ENCODE results near the gene JPT1.

Gene JPT1

DNA sequence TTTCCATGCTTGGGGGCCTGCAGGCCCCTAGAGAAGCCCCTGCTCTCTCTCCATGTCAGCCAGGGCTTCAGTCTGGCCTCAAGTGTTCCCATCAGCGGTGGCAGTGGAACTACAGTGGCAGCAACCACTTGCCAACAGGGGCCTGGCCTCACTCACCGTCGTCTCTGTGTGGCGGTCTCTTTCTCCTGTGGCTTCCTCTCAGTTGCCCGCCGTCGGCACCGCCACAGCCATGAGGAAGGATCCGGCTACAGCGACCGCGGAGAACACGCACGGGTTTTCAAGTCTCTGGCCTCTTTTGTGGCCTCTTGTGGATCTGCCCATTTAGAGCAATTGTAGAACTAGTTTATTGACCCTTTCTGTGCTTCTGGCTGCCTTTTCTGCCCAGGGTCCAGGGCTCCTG, 36.0 kb downstream of the JPT1 start:
- peaks cover 22% of the 10 kb centered on the region for H3K4me1 Mint-ChIP-seq
- ATAC-seq (replicated peaks; ENCODE audit: extremely low read depth, poor library complexity, severe bottlenecking): no peak
- no peaks in the 10 kb centered on the region for H3K9me3 Mint-ChIP-seq
- DNase-seq (ENCODE audit: low spot score in 2 of 2): no peak
- no peak overlapping the region for H3K27ac Mint-ChIP-seq (ENCODE audit: low read depth)
- no peak overlapping the region for H3K4me3 Mint-ChIP-seq
- peaks cover 9% of the 10 kb centered on the region for H3K36me3 Mint-ChIP-seq (ENCODE audit: insufficient read depth)
- no peaks in the 10 kb centered on the region for H3K27me3 Mint-ChIP-seq

- DNase-seq (ENCODE audit: low spot score in 2 of 2) (no peak), ATAC-seq (replicated peaks; ENCODE audit: extremely low read depth, poor library complexity, severe bottlenecking) (no peak)
- no peak overlapping the region for H3K4me3 Mint-ChIP-seq
- H3K9me3 Mint-ChIP-seq: no peaks in the 10 kb centered on the region
- no peaks in the 10 kb centered on the region for H3K27me3 Mint-ChIP-seq
- H3K27ac Mint-ChIP-seq (ENCODE audit: low read depth): no peak overlapping the region
- peaks cover 28% of the 10 kb centered on the region for H3K4me1 Mint-ChIP-seq
- H3K36me3 Mint-ChIP-seq (ENCODE audit: insufficient read depth): peaks cover 6% of the 10 kb centered on the region
Observed at GRCh38 chr17:75116737-75117136, 37.6 kb downstream of the JPT1 start.

DNA sequence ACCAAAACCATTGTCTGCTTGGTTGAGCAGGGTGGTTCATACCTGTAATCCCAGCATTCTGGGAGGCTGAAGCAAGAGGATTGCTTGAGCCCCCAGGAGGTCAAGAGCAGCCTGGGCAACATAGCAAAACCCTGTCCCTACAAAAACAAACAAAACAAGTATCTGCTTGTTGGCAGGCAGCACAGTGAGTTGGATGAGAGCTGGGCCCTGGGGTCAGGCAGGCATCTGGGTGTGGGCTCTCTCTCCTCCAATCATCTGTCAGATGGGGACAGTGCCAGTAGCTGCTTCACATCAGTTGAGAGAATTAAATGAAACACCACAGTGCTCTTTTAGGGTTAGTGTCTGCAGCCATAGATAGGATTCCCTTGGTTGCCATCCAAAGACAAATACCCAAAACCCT, 38.8 kb downstream of the JPT1 start:
- Mint-ChIP-seq H3K9me3 (no peaks in the 10 kb centered on the region), H3K4me1 (peaks cover 33% of the 10 kb centered on the region), H3K27ac (ENCODE audit: low read depth) (no peak overlapping the region), H3K4me3 (no peak overlapping the region), H3K36me3 (ENCODE audit: insufficient read depth) (peaks cover 8% of the 10 kb centered on the region), H3K27me3 (no peaks in the 10 kb centered on the region)
- ATAC-seq (replicated peaks; ENCODE audit: extremely low read depth, poor library complexity, severe bottlenecking) (no peak), DNase-seq (ENCODE audit: low spot score in 2 of 2) (no peak)

DNA sequence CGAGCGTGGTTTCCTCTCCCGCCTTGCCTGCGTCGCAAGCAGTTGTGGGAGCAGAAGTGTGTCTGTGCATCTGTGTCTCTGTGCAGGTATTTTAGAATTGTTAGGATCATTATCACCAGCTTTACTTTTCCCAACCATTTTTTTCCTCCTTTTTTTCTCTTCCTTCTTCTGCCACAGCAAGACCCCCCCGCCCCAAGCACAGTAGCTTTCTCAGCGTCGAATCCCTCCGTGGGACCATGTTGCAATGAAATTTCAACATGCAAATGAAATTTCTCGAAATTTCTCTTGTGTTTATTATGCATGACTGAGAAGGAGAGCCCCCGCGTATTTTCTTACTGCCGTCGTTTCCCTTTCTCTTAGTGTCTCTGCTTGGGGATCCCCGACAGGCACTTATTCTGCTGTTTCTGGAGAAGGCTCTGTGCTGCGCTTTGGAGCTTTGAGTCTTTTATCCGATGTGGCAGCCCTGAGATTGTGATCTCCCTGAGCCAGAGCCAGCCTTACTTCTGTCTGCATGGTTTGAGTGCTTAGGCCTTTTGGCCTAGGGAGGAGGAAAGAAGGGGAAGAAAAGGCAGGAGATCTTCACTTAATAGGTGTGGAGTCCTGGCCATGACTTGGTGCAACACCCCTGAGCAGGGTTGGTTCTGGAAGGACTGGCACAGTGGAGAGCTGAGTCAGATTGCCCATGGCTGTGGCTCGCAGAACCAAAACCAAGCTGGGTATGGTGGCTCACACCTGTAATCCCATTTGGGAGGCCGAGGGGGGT, 39.6 kb downstream of the JPT1 start:
- DNase-seq (ENCODE audit: low spot score in 2 of 2) (no peak), ATAC-seq (replicated peaks; ENCODE audit: extremely low read depth, poor library complexity, severe bottlenecking) (no peak)
- Mint-ChIP-seq H3K9me3 (no peaks in the 10 kb centered on the region), H3K4me1 (peaks cover 32% of the 10 kb centered on the region), H3K27me3 (no peaks in the 10 kb centered on the region), H3K4me3 (peak overlapping the region; percentile 84), H3K36me3 (ENCODE audit: insufficient read depth) (peaks cover 8% of the 10 kb centered on the region), H3K27ac (ENCODE audit: low read depth) (peak overlapping the region; percentile 84)

GRCh38 chr17:75113798-75114551, 40.3 kb downstream of the JPT1 start:
- peak; percentile 86 to 87 for DNase-seq (ENCODE audit: low spot score in 2 of 2)
- Mint-ChIP-seq H3K27ac (ENCODE audit: low read depth) (peak overlapping the region; percentile 84), H3K27me3 (no peaks in the 10 kb centered on the region), H3K4me1 (peaks cover 35% of the 10 kb centered on the region), H3K9me3 (no peaks in the 10 kb centered on the region), H3K36me3 (ENCODE audit: insufficient read depth) (peaks cover 8% of the 10 kb centered on the region), H3K4me3 (peak overlapping the region; percentile 84)
- peak; percentile 72 for ATAC-seq (replicated peaks; ENCODE audit: extremely low read depth, poor library complexity, severe bottlenecking)

DNA sequence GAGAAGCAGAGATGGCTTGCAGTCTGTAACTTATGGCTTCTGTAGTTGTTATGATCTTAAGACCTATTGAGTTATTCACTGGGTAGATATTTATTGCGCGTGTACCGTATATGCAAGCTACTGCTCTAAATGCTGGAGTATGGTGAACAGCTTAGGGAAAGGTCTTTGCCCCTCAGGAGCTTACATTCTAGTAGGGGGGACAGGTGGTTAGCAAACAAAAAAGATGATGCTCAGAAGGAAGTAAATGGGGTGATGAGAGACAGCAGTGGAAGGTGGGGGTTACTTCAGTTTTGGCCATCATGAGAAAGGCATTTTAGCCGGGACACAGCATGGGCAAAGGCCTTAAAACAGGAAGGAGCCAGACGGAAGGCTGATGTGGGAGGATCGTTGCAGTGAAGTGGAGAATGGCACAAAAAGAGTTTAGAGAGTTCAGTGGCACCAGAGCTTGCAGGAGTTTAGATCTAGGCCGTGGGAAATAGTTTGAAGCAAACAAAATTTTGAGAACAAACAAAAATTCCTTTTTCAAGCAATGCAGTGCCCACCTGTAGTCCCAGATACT, 42.5 kb downstream of the JPT1 start:
- ATAC-seq (replicated peaks; ENCODE audit: extremely low read depth, poor library complexity, severe bottlenecking): no peak
- peak overlapping the region; percentile 22 for H3K4me3 Mint-ChIP-seq
- no peak overlapping the region for H3K27ac Mint-ChIP-seq (ENCODE audit: low read depth)
- no peaks in the 10 kb centered on the region for H3K27me3 Mint-ChIP-seq
- H3K9me3 Mint-ChIP-seq: no peaks in the 10 kb centered on the region
- H3K36me3 Mint-ChIP-seq (ENCODE audit: insufficient read depth): peaks cover 8% of the 10 kb centered on the region
- DNase-seq (ENCODE audit: low spot score in 2 of 2): no peak
- peaks cover 37% of the 10 kb centered on the region for H3K4me1 Mint-ChIP-seq

DNA sequence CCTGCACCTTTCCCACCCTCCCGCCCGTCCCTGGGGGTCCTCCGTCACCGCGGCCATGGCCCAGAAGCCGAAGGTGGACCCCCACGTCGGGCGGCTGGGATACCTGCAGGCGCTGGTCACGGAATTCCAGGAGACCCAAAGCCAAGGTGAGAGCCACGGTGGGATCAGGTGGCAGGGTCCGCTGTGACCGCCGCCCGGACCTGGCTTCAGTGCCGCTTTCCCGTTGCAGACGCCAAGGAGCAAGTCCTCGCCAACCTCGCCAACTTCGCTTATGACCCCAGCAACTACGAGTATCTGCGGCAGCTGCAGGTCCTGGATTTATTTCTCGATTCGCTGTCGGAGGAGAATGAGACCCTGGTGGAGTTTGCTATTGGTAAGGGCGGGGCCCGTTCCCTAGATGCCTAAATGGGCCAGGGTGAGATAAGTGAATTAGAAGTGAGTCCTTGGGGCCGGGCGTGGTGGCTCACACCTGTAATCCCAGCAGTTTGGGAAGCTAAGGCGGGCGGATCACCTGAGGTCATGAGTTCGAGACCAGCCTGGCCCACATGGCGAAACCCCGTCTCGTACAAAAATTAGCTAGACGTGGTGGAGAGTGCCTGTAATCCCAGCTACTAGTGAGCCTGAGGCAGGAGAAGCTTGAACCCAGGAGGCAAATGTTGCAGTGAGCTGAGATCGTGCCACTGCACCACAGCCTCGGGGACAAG, 43.9 kb downstream of the JPT1 start:
- H3K36me3 Mint-ChIP-seq (ENCODE audit: insufficient read depth): peaks cover 8% of the 10 kb centered on the region
- H3K27me3 Mint-ChIP-seq: no peaks in the 10 kb centered on the region
- ATAC-seq (replicated peaks; ENCODE audit: extremely low read depth, poor library complexity, severe bottlenecking) (peak; percentile 13), DNase-seq (ENCODE audit: low spot score in 2 of 2) (no peak)
- peaks cover 37% of the 10 kb centered on the region for H3K4me1 Mint-ChIP-seq
- H3K9me3 Mint-ChIP-seq: no peaks in the 10 kb centered on the region
- peak overlapping the region; percentile 77 for H3K4me3 Mint-ChIP-seq
- peak overlapping the region; percentile 32 for H3K27ac Mint-ChIP-seq (ENCODE audit: low read depth)

DNA sequence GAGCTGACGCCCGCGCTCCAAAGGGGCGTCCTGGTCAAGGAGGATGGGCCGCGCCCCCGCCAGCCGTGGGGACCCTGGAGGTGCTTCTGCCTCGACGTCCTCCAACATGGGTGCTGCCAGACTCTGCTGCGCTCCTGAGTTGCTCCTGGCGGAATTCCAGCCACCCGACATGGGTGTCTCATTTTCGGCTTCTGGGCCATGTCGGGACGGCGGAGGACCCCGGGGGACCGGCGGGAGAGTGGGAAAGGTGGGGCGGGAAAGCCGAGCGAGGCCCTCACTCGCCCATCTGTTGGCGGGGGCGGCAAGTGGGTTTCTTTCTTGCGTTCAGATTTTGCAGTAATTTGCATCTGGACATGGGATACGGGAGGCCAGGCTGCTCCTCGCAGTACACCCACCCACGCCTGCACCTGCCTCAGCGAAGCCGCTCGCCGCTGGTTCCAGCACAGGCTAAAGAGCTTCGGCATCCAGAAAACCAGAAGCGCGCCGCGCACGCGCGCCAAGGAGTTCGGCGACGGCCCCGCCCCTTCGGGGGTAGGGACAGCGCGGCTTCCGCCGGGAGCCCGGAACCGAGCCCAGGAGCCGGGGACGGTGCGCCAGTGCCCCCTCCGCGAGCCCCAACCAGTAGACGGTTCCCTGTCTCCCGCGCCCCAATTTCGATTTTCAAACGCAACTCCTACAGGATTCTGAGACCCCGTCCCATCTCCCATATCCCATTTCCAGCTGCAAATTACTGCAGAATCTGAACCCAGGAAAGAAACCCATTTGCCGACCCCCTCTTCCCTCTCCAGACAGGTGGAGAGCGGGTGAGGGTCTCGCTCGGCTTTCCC, 44.7 kb downstream of the JPT1 start, which contains the start of gene ARMC7:
Gene ARMC7 (plus strand): TSS at position 563 of the 827 bp plus-strand sequence. CDS start 320 bp downstream, outside the sequence.
- H3K9me3 Mint-ChIP-seq: no peaks in the 10 kb centered on the region
- H3K4me1 Mint-ChIP-seq: peaks cover 32% of the 10 kb centered on the region
- ATAC-seq (replicated peaks; ENCODE audit: extremely low read depth, poor library complexity, severe bottlenecking) (peak; percentile 73), DNase-seq (ENCODE audit: low spot score in 2 of 2) (peak; percentile 83 to 86)
- peak within 1 kb of the TSS; percentile 77 for H3K4me3 Mint-ChIP-seq
- peaks cover 4% of the 10 kb centered on the region for H3K36me3 Mint-ChIP-seq (ENCODE audit: insufficient read depth)
- H3K27me3 Mint-ChIP-seq: no peaks in the 10 kb centered on the region
- H3K27ac Mint-ChIP-seq (ENCODE audit: low read depth): peak within 1 kb of the TSS; percentile 38

DNA sequence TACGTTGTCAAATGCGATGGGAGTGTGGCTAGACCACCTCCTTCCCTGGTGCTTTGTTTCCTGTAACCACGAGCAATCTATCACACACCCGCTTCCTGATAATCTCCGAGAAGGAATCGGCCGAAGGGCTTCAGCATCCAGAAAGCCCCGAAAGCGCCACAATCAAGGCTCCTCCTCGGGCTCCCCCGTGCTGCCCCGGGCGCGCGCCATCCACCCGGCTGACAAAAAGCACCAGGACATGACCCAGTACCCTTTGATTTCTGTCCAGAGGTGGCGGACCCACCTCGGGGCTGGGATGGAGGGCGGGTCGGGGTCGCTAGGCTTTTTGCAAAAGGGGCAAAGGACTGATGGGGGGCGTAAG, 45.3 kb downstream of the JPT1 start:
- Mint-ChIP-seq H3K4me1 (peaks cover 26% of the 10 kb centered on the region), H3K36me3 (ENCODE audit: insufficient read depth) (peaks cover 3% of the 10 kb centered on the region), H3K4me3 (peak overlapping the region; percentile 77), H3K9me3 (no peaks in the 10 kb centered on the region), H3K27me3 (no peaks in the 10 kb centered on the region), H3K27ac (ENCODE audit: low read depth) (peak overlapping the region; percentile 38)
- ATAC-seq (replicated peaks; ENCODE audit: extremely low read depth, poor library complexity, severe bottlenecking) (no peak), DNase-seq (ENCODE audit: low spot score in 2 of 2) (no peak)

DNA sequence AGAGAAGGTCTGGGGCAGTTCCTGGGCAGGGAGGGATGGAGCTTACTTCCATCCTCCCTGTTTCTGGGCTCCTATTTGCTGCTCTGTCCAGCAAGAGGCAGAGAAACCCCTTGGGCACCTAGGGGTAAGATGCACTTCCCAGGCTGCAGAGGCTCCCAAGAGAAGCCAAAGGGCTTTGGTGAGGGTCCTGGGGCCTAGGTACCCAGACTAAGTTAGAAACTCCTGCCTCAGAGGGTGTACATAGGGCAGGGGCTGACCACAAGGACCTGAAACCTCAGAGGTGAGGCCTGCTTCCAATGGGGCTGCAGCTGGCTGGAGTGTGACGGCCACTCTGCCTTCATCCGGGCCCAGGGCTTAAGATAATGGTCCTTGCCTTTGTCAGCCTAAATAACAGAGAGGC, 46.1 kb downstream of the JPT1 start:
- Mint-ChIP-seq H3K27ac (ENCODE audit: low read depth) (no peak overlapping the region), H3K27me3 (no peaks in the 10 kb centered on the region), H3K9me3 (no peaks in the 10 kb centered on the region), H3K4me1 (peaks cover 20% of the 10 kb centered on the region), H3K4me3 (peak overlapping the region; percentile 77), H3K36me3 (ENCODE audit: insufficient read depth) (peaks cover 2% of the 10 kb centered on the region)
- ATAC-seq (replicated peaks; ENCODE audit: extremely low read depth, poor library complexity, severe bottlenecking) (no peak), DNase-seq (ENCODE audit: low spot score in 2 of 2) (no peak)

GRCh38 chr17:75105126-75106080, 48.9 kb downstream of the JPT1 start:
- Mint-ChIP-seq H3K4me1 (peaks cover 8% of the 10 kb centered on the region), H3K9me3 (no peaks in the 10 kb centered on the region), H3K27me3 (no peaks in the 10 kb centered on the region), H3K4me3 (no peak overlapping the region), H3K36me3 (ENCODE audit: insufficient read depth) (no peaks in the 10 kb centered on the region), H3K27ac (ENCODE audit: low read depth) (no peak overlapping the region)
- DNase-seq (ENCODE audit: low spot score in 2 of 2): no peak
- no peak for ATAC-seq (replicated peaks; ENCODE audit: extremely low read depth, poor library complexity, severe bottlenecking)

Measured in central memory CD8-positive, alpha-beta T cell (primary cell).